ENCODE data around the gene PZP.

- TF ChIP-seq POLR2A (IDR thresholded peaks at IDR 0.05; ENCODE audit: low read length) (no peak), GATA1 (IDR thresholded peaks at IDR 0.05; ENCODE audit: low read depth, low read length) (no peak)
Observed at GRCh38 chr12:9256341-9256740, 48.1 kb upstream of the PZP start.
